ENCODE data around the gene TRH.

The TRH gene

DNA sequence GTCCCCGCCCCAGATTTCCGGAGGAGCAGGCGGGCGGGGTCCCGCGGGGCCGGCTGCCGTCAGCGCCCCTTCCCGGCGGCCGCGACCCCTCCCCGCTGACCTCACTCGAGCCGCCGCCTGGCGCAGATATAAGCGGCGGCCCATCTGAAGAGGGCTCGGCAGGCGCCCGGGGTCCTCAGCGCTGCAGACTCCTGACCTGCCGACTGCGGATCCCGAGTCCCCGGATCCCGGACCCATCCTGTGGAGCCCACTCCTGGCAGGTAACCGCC is at the start of gene TRH:
Gene TRH (plus strand): TSS at position 157 of the 269 bp plus-strand sequence. CDS start 1,097 bp downstream, outside the sequence.
- DNase-seq (ENCODE audit: low read depth in 1 of 2, low spot score in 1 of 2), result no peak

- no peak for DNase-seq (ENCODE audit: low read depth in 1 of 2, low spot score in 1 of 2)
These were observed 47.4 kb upstream of the TRH start for GRCh38 chr3:129927072-129927471.

- DNase-seq (ENCODE audit: low read depth in 1 of 2, low spot score in 1 of 2), result no peak
These were observed 45.1 kb upstream of the TRH start for GRCh38 chr3:129929383-129929782.

- DNase-seq (ENCODE audit: low read depth in 1 of 2, low spot score in 1 of 2), result no peak
These were observed 41.0 kb upstream of the TRH start for GRCh38 chr3:129933471-129933870.

GRCh38 chr3:129934234-129935123 is 40.0 kb upstream of the TRH start:
- DNase-seq (ENCODE audit: low read depth in 1 of 2, low spot score in 1 of 2), result peak in 1 of 2 donors; percentile 3

DNA sequence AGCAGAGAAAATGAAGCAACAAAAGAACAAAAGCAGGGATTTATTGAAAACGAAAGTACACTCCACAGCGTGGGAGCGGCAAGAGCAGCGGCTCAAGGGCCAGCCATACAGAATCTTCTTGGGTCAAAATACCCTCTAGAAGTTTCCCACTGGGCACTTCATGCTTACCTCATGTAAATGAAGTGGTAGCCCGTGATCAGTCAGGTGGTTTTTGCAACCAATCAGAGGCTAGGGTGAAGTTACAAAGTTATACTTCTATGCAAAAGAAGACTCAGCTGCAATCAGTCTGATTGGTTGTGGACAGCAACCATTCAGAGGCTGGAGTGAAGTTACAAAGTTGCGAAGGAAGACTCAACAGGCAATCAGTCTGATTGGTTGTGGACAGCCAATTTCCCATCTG is 37.8 kb upstream of the TRH start:
- peak in 1 of 2 donors; percentile 7 for DNase-seq (ENCODE audit: low read depth in 1 of 2, low spot score in 1 of 2)

DNA sequence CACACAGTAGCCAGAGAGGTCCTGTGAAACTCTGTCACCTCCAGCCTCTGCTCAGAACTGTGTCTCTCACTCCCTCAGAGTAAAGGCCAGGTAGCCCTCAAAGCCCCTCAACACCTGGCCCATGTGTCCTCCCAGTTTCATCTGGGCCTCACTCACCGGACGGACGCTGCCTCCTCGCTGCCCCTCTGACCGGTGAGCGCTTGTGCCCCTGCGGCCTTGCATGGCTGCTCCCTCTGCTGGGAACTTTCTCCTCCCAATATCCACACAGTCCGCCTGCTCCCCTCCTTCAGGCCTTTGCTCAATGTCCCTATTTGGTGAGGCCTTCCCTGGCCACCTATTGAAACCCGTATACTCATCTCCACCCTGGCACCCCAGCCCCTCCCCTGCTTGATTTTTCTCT is 36.8 kb upstream of the TRH start:
- no peak for DNase-seq (ENCODE audit: low read depth in 1 of 2, low spot score in 1 of 2)

DNA sequence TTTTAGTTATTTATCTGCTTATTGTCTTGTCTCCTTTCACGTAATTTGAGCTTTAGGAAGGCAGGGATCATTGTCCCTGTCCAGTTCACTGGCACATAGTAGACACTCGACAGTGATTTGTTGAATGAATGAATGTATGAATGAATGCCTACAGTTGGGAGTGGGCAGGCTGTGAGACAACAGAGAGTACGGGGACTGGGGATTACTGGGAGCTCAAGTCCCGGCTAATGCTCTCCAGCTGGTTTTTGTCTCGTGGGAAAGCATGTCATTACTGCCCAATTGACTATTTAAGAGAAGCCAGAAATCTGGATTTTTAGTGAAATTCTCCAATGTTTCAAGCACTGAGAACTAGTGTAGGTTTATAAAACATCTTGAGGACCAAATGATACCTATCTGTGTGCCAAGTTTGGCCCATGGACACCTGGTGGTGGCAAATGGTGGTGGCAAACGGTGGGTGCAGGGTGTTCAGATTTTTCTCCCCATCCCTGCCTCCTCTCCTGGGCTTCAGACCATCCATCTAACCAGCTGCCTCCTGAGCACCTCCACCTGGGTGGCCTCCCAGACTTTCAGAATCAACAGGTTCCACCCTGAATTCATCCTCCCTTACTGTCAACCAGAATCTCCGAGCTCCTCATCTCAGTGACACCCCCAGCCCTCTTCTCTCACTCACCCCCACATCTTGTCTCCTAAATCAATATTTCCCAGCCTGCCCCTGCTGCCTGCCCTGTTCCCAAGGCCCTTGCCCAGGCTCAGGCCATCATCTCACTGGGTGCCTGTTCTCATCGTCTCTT is 36.2 kb upstream of the TRH start:
- no peak for DNase-seq (ENCODE audit: low read depth in 1 of 2, low spot score in 1 of 2)

DNA sequence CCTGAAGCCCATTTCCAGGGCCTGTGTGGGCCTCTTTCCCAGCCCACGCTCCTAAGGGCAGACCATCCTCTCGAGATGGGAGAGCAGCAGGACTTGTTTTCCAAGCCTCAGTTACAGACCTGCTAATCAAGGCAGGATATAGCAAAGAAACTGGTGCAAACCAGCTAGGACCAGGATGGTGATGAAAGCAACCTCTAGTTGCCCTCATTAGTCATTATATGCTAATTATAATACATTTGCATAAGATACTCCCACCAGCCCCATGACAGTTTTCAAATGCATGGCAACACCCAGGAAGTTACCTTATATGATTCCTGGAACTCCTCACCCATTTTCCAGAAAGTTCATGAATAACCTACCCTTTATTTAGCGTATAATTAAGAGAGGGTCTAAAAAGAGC is 34.4 kb upstream of the TRH start:
- DNase-seq (ENCODE audit: low read depth in 1 of 2, low spot score in 1 of 2), result no peak

GRCh38 chr3:129942296-129942695 is 32.2 kb upstream of the TRH start:
- DNase-seq (ENCODE audit: low read depth in 1 of 2, low spot score in 1 of 2), result peak in 1 of 2 donors; percentile 3

DNA sequence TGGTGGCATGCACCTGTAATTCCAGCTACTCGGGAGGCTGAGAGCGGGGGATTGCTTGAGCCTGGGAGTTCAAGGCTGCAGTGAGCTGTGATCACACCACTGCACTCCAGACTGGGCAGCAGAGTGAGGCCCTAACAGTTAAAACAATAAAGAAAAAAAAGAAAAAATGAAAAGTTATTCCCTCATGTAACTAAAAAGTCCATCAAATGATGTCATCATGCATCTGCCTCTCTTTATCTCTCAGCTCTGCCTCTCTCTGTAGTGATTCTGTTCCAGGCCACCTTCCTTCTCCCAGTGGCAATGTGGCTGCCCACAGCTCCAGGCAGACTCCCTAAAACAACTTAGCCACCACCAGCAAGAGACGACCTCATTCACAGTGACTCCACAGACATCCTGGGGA is 31.5 kb upstream of the TRH start:
- DNase-seq (ENCODE audit: low read depth in 1 of 2, low spot score in 1 of 2), result no peak

GRCh38 chr3:129944709-129945108 is 29.8 kb upstream of the TRH start:
- no peak for DNase-seq (ENCODE audit: low read depth in 1 of 2, low spot score in 1 of 2)

DNA sequence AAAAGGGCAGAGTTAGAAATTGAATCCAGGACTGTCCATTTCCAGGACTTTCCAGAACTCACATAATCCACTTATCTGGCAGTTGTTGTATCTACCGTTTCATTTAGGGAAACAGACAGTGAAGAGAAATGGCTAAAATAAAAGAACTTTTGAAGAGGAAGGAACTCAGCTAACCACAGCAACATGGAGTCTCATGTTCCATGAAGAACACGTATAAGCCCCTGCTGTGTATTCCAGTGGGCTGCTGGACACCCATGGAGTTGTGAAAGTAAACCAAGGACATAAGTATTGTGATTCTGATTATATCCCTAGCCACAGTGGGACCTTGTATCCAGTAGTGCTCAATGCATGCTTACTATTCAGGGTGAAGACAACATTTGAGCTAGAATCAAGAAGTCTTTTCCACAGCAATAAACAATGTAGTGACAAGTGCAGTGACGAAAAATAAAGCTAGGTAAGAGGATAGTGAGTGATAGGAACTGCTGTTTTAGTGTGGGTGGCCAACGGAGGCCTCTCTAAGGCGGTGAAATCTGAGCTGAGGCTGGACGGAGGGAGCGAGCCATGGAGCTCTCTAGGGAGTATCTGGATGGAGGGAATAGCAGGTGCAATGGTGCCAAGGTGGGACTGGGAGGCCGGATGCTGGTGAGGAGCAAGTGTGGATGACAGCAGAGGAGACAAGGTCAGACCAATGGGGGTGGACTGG is 26.8 kb upstream of the TRH start:
- no peak for DNase-seq (ENCODE audit: low read depth in 1 of 2, low spot score in 1 of 2)

DNA sequence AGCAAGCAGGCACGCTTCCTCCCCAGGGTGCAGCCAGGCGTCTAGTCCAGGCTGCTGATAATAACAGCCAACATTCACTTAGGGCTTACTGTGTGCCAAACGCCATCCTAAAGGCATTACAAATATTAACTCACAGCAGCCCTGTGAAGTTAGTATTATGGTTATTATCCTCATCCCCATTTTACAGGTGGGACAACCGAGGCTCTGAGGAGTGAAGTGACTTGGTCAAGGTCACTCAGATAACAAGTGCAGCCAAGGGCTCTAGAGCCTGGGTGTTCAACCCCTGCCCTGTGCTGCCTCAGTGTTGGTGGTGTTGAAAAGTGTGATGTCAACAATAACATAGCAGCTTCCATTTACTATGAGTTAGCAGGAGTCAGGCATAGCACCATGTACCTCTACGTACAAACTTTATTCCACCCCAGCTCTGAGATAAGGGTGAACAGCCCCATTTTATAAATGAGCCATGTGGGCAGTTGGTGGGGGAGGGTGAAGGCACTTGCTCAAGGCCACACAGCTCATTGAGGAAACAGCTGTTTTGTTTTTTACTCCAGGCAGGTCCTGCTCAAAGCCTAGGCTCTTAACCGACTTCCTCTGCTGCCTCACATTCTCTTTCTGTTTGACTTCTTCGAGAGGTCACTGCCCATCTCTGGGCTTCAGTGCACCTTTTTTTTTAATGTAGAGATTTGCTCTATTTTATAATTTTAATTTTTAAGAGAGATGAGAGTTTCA is 24.0 kb upstream of the TRH start:
- DNase-seq (ENCODE audit: low read depth in 1 of 2, low spot score in 1 of 2), result no peak

- no peak for DNase-seq (ENCODE audit: low read depth in 1 of 2, low spot score in 1 of 2)
These were observed 21.8 kb upstream of the TRH start for GRCh38 chr3:129952556-129953355.

DNA sequence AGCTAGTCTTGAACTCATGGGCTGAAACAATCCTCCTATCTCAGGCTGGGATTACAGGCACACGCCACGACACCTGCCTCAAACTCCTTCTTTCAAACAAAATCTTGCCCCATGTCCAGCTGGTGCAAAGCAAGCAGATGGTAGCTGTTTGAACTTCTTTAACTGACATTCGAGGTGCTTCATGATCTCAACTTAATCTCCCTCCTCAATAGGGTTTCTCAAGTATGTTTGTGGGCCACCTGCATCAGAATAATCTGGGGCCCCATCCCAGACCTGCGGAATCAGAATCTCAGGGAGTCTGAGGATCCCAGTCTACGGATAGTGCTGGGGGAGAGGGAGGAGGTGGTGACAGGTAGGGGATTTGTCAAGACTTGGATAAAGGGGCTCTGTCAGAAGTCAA is 20.9 kb upstream of the TRH start:
- no peak for DNase-seq (ENCODE audit: low read depth in 1 of 2, low spot score in 1 of 2)

DNA sequence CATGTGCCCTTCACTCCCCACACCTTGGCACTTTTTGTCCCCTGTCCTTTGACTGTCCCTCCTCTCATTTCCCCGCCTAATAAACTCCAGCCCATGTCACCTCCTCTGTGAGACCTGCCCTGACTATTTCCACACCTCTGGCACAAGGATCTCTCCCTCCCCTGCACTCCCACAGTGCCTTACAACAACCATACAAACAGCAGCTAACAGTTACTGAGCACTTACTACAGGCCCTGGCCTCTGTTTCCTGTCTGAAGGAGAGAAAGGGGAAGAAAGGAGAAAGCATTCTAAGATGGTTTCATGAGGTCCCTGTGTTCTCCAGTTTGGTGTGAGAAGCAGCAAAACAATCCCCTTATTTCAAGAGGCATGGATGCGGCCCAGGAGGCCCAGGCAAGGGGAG is 20.0 kb upstream of the TRH start:
- no peak for DNase-seq (ENCODE audit: low read depth in 1 of 2, low spot score in 1 of 2)

GRCh38 chr3:129956936-129957335 is 17.6 kb upstream of the TRH start:
- DNase-seq (ENCODE audit: low read depth in 1 of 2, low spot score in 1 of 2), result no peak

GRCh38 chr3:129958755-129959154 is 15.8 kb upstream of the TRH start:
- no peak for DNase-seq (ENCODE audit: low read depth in 1 of 2, low spot score in 1 of 2)

- no peak for DNase-seq (ENCODE audit: low read depth in 1 of 2, low spot score in 1 of 2)
These were observed 13.4 kb upstream of the TRH start for GRCh38 chr3:129961141-129961541.

All from activated CD4-positive, alpha-beta T cell treated with anti-CD3 and anti-CD28 coated beads, Interleukin-2, amount 50 U/mL, for 24 hours (primary cell).